Retina (tissue), 1 donor: Measurements from ENCODE around the gene ADCY6.
"Not testable (repeated sequence)": the region's sequence is repeated elsewhere in the genome, so short reads cannot be mapped to it uniquely, and the experiment has no call there.

Experiments used
- DNase-seq: peaks from one replicate; pipeline ENCODE4 v3.0.0-alpha.2; 2016

Gene ADCY6

DNA sequence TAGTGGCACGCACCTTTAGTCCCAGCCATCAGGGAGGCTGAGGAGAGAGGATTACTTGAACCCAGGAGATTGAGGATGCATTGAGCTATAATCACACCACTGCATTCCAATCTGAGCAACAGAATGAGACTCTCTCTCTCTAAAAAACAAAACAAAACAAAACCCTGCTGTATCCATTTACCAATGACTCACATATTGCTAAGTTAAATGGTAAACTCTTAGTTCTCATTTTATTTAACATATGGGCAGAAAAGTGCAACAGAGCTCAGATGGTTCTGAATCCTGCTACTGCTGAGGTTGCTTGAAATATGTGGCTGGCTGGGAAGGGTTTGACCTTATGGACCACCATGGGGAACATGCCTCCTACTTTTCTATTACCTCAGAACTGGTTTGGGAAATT lies 38.7 kb downstream of the ADCY6 start:
- no peak for DNase-seq

GRCh38 chr12:48744251-48745008 lies 44.5 kb downstream of the ADCY6 start:
- DNase-seq: no peak

DNA sequence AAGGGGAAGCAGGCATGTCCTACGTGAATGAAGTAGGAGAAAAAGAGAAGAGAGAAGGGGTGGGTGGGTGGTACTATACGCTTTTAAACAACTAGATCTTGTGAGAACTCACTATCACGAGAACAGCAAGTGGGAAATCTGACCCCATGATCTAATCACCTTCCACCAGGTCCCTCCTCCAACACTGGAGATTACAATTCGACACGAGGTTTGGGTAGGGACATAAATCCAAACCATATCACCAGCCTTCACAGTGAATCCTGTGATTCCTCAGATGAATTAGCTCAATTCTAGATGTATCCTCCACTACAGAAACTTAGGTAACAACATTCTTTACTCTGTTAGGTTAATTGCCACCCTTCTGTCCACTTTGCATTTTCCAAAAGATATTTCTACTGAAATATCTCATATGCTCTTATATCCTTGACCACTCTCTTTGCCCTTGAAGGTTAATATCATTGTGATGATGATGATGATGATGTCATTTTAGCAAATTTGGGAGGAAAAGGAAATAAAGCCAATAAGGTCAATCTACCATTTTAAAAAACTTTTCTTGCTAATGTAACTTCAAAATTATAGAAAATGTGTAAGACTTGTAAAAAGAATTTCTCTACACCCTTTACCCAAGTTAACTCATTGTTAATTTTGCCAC lies 49.1 kb downstream of the ADCY6 start:
- DNase-seq: no peak

DNA sequence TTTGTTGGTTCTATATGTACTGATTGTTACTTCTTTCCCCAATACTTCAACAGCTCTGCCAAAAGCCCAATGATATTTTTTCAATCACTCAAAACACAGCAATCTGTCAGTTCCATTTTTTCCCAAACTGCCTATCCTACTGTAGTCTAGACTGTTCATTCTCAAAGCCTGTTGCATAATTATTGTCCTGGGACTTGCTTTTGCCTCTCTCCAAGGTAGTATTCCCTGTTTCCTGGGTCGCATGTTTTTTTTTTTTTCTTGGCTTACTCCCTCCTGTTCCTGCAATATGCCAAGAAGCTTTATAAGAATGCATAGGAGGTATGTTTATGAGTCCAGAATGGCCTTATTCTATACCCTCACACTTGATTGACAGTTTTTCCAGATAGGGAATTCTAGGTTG lies 52.4 kb downstream of the ADCY6 start:
- DNase-seq: no peak

DNA sequence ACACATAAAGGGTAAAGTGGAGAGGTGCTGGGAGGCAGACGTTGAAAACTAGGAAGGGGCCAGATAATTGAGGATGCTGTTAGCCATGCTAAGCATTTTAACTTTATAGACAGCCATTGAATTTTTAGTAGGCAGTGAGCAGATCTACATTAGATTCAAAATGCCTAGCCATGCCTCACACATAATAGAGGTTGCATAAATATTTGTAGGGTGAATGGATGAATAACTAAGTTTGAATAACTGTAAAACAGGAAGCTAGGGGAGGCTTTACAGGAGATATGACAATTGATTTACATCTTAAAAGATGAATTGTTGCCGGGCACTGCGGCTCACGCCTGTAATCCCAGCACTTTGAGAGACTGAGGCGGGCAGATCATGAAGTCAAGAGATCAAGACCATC lies 60.1 kb downstream of the ADCY6 start:
- no peak for DNase-seq

DNA sequence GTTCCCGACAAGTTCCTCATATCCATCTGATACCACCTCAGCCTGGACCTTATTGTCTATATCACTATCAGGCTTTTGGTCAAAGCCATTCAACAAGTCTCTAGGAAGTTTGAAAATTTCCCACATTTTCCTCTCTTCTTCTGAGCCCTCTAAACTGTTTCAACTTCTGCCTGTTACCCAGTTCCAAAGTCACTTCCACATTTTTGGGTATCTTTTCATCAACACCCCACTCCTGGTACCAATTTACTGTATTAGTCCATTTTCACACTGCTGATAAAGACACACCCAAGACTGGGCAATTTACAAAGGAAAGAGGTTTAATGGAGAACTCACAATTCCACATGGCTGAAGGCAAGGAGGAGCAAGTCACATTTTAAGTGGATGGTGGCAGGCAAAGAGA lies 68.2 kb downstream of the ADCY6 start:
- not testable (repeated sequence) for DNase-seq

DNA sequence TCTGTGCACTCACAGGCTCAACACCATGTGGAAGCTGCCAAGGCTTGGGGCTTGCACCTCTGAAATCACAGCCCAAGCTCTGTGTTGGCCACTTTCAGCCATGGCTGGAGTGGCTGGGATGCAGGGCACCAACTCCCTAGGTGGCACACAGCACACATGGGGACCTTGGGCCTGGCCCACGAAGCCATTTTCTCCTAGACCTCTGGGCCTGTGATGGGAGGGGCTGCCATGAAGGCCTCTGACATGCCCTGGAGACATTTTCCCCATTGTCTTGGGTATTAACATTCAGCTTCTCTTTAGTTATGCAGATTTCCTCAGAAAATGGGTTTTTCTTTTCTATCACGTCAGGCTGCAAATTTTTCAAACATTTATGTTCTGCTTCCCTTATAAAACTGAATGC lies 68.7 kb downstream of the ADCY6 start:
- not testable (repeated sequence) for DNase-seq

DNA sequence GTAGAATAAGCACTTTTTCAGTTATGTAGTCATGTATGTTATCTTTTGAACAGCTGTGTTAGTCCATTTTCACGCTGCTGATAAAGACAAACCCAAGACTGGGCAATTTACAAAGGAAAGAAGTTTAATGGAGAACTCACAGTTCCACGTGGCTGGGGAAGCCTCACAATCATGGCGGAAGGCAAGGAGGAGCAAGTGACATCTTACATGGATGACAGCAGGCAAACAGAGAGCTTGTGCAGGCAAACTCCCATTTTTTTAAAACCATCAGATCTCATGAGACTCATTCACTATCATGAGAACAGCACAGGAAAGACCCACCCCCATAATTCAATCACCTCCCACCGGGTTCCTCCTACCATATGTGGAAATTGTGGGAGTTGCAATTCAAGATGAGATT lies 69.9 kb downstream of the ADCY6 start:
- DNase-seq: not testable (repeated sequence)

- peak; percentile 64 for DNase-seq
Measured at GRCh38 chr12:48717252-48717695, 71.6 kb downstream of the ADCY6 start.

- peak; percentile 96 for DNase-seq
Measured at GRCh38 chr12:48716493-48717251, 72.2 kb downstream of the ADCY6 start, which contains the start of gene CCNT1. TSS of gene CCNT1 (minus strand) at chr12:48716707. CDS start at chr12:48716675, 32 bp downstream.
